Panc1 (cell line): ENCODE measurements around the gene PRCD.

Source experiments
- CTCF ChIP-seq: fragments of 450-650 bp; IDR thresholded peaks from 2 replicates; pipeline ENCODE4 v1.5.1; 2017; ENCODE audit warnings: mild to moderate bottlenecking
- REST ChIP-seq, 2 experiments: IDR thresholded peaks; 2 replicates each; pipeline ENCODE4 v1.6.1; 2011 to 2012; ENCODE audit warnings: low read depth in 2 of 2, control low read depth in 1 of 2, low read length in 1 of 2, mild to moderate bottlenecking in 1 of 2, moderate library complexity in 1 of 2; ENCODE audit not compliant: insufficient read depth in 1 of 2
- TCF7L2 ChIP-seq: IDR thresholded peaks from 2 replicates; pipeline ENCODE4 v1.6.1; 2011; ENCODE audit warnings: mild to moderate bottlenecking, low read depth, low read length, inconsistent platforms

- TF ChIP-seq CTCF, result no peak
- TF ChIP-seq TCF7L2, result no peak
- no peak for TF ChIP-seq REST (IDR thresholded peaks at IDR 0.05; ENCODE audit: insufficient read depth in 1 of 2, low read depth in 2 of 2, low read length in 1 of 2)
Observed at GRCh38 chr17:76512366-76513305, 27.2 kb upstream of the PRCD start.
